Measurements from ENCODE around the gene SPAG6. TPM values are rescaled to one million over a fixed set of nuclear protein-coding genes. Genes with fewer than 3 reads are reported as not detected.
A peak's percentile ranks its signal among the peaks of the same experiment; 100 is the strongest.
"Not testable (repeated sequence)": the region's sequence is repeated elsewhere in the genome, so short reads cannot be mapped to it uniquely, and the experiment has no call there.

The SPAG6 gene
- total RNA-seq, 2 experiments from 2014 or later, result not detected

DNA sequence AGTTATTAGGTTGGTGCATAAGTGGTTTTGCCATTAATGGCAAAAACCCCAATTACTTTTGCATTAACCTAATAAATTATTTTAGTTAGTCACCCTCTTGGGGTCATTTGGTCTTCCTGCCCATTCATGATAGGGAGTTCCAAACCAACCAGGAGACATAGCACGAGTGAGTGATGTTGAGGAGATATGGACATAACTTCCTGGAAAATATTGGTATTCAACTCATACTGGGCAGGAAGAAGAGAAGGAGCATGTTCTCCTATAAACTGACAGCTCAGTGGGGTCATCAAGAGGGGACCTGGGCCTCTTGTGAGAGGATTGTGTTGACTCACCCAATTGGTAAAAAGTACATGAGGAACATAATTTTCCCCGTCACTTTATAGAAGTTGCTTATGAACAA lies 23.7 kb downstream of the SPAG6 start:
- H3K36me3 Mint-ChIP-seq, result peaks cover 3% of the 10 kb centered on the region
- H3K4me3 Mint-ChIP-seq, result no peak overlapping the region
- no peak overlapping the region for H3K27ac Mint-ChIP-seq
- no peak for DNase-seq
- H3K27me3 Mint-ChIP-seq, result peaks cover 8% of the 10 kb centered on the region
- peaks cover 3% of the 10 kb centered on the region for H3K9me3 Mint-ChIP-seq
- H3K4me1 Mint-ChIP-seq, result peaks cover 33% of the 10 kb centered on the region

DNA sequence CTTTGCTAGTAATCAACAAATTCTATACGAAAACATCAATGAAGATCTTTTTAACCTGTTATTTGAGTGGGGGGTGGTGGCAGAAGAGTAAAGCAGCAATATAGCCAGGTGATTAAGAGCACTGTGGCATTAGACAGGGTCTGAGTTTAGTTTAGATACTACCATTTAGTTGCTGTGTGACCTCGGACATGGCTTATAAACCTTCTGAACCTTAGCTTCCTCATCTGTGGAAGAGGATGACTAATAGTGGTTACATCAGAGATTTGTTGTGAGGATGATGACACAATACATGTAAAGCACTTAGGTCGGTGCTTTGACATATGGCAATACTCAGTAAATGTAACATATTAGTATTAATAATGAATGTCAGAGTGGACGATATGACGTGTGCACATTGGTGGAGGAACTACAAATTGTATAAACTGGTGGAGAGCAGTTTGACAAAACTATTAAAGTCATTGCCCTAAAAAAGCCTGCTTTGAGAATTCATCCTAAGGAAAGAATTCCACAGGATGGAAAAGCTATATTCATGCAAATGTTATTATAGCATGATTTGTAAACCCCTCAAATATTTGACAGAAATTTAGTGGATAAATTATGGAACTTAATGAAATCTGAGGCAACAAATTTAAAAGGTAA lies 24.3 kb downstream of the SPAG6 start:
- Mint-ChIP-seq H3K27me3 (peaks cover 8% of the 10 kb centered on the region), H3K4me1 (peaks cover 33% of the 10 kb centered on the region), H3K27ac (no peak overlapping the region), H3K36me3 (peaks cover 3% of the 10 kb centered on the region), H3K9me3 (peaks cover 3% of the 10 kb centered on the region), H3K4me3 (no peak overlapping the region)
- no peak for DNase-seq

DNA sequence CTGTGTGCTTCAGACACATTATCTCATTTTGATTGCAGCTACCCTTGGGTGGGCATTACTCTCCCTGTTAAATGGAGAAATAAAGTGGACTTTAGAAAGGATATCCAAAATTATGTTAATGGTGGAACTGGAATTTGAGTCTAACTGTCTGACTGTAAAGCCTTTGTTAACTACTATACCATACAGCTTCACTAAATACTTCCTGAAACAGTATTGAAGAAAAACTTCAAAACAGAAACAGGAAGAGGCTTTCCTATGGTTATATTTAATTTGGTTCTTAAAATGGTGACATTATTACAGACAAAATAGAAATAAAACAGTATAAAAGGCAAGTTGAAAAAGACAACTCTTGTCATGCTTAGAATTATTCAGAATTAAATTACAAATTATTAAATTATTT lies 25.0 kb downstream of the SPAG6 start:
- H3K36me3 Mint-ChIP-seq, result peaks cover 3% of the 10 kb centered on the region
- H3K4me1 Mint-ChIP-seq, result peaks cover 31% of the 10 kb centered on the region
- peaks cover 3% of the 10 kb centered on the region for H3K9me3 Mint-ChIP-seq
- DNase-seq, result no peak
- H3K27ac Mint-ChIP-seq, result no peak overlapping the region
- peaks cover 8% of the 10 kb centered on the region for H3K27me3 Mint-ChIP-seq
- H3K4me3 Mint-ChIP-seq, result no peak overlapping the region

DNA sequence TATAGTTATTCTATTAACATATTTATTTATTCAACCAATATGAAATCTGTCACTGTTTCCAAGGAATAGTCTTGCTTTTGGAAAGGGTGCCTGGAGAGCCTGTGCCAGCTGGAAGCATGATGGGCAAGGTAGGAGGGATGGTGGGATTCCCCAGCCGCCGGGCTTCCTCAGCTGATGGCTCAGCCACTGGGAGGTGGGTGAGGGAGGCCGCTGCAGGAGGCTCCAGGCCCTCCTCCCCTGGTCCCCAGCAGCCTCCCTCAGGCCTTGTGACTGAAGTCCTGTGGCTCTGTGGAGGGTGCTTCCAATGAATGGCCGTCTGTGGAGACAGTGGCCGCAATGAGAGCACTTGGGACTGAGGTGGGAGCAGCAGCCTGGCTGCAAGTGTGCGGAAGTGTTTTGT lies 27.0 kb downstream of the SPAG6 start:
- Mint-ChIP-seq H3K36me3 (no peaks in the 10 kb centered on the region), H3K9me3 (no peaks in the 10 kb centered on the region), H3K4me3 (no peak overlapping the region), H3K4me1 (peaks cover 18% of the 10 kb centered on the region), H3K27ac (no peak overlapping the region), H3K27me3 (no peaks in the 10 kb centered on the region)
- no peak for DNase-seq

DNA sequence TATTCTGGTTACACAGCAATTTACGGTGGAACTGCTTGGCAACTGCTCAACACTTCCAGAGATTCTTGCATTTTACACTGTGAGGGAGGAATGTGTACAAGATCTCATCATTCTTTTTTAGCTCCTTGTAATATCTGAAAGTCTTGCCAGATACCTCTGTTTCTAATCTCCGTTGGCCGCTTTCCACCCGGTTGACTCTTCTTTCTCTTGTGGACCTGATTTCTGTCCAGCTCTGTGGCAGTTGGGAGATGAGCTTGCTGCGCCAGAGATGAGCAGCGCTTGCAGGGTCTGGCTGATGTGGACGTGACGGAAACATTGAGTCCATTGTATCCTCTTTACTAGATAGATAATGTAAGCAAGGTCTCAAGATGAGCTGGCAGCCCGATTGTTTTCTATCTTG lies 27.6 kb downstream of the SPAG6 start:
- Mint-ChIP-seq H3K27ac (no peak overlapping the region), H3K36me3 (no peaks in the 10 kb centered on the region), H3K4me3 (no peak overlapping the region), H3K4me1 (peaks cover 13% of the 10 kb centered on the region), H3K9me3 (no peaks in the 10 kb centered on the region), H3K27me3 (no peaks in the 10 kb centered on the region)
- DNase-seq, result no peak

DNA sequence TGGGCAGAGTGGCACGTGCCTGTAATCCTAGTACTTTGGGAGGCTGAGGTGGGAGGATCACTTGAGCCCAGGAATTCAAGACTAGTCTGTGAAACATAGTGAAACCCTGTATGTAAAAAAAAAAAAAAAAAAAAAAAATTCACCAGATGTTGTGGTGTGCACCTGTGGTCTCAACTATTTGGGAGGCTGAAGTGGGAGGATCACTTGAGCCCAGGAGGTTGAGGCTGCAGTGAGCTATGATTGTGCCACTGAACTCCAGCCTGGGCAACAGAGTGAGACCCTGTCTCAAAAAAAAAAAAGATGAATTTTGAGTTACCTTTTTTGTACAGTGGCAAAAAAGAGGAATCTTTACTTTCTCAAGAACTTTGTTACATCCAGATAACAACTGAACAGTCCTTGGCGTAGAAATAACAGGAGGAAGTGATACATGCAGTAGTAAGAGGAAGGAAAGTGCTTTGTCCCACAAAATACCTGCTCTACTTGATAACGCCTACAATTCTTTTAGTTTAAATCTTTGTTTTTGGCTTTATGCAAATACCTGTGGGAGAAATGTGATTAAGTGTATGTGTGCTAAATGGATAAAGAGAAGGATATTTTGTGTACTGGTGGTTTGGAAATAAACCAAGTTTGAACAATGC lies 29.3 kb downstream of the SPAG6 start:
- peaks cover 16% of the 10 kb centered on the region for H3K4me1 Mint-ChIP-seq
- no peak overlapping the region for H3K27ac Mint-ChIP-seq
- no peak overlapping the region for H3K4me3 Mint-ChIP-seq
- no peaks in the 10 kb centered on the region for H3K36me3 Mint-ChIP-seq
- H3K27me3 Mint-ChIP-seq, result no peaks in the 10 kb centered on the region
- no peak for DNase-seq
- H3K9me3 Mint-ChIP-seq, result no peaks in the 10 kb centered on the region

DNA sequence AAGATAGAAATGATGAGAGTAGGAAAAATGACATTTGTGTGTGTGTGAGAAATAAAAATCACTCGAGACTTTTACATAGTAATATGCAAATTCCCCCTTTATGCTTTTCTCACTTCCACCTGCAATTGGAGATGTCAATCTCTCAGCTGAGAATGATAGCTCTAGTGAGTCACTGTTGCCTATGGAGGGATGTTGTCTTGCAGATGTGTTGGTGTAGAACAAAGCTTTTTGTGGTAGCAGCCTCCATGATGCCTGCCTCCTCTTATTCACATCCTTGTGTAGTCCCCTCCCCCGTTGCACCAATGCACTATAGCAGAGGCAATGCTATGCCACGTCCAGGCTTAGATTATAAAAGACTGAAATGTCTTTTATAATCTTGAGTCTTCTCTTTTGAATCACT lies 33.8 kb downstream of the SPAG6 start:
- peak; percentile 59 for DNase-seq
- Mint-ChIP-seq H3K4me1 (peaks cover 14% of the 10 kb centered on the region), H3K36me3 (no peaks in the 10 kb centered on the region), H3K4me3 (no peak overlapping the region), H3K9me3 (no peaks in the 10 kb centered on the region), H3K27me3 (peaks cover 8% of the 10 kb centered on the region), H3K27ac (peak overlapping the region; percentile 59)

DNA sequence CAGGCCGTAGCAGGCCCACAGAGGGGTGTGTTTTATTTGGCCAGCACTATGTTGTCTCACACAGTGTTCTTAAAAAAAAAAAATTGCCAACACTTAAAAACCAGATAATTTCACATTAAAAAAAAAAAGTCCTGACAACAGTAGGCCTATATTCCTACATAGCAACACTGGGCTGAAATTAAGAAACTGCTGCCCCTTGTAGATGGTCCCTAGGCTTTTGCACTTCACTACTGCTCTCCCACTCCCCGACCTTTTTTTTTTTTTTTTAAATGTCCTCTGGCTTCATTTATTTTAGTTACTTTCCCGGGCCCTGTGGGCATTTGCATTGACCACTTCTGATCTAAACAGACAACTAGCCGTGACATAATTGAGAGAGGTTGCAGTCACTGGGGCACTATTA lies 36.0 kb downstream of the SPAG6 start:
- no peak for DNase-seq
- H3K9me3 Mint-ChIP-seq, result no peaks in the 10 kb centered on the region
- peaks cover 8% of the 10 kb centered on the region for H3K27me3 Mint-ChIP-seq
- peaks cover 14% of the 10 kb centered on the region for H3K4me1 Mint-ChIP-seq
- no peak overlapping the region for H3K4me3 Mint-ChIP-seq
- H3K27ac Mint-ChIP-seq, result no peak overlapping the region
- H3K36me3 Mint-ChIP-seq, result no peaks in the 10 kb centered on the region

DNA sequence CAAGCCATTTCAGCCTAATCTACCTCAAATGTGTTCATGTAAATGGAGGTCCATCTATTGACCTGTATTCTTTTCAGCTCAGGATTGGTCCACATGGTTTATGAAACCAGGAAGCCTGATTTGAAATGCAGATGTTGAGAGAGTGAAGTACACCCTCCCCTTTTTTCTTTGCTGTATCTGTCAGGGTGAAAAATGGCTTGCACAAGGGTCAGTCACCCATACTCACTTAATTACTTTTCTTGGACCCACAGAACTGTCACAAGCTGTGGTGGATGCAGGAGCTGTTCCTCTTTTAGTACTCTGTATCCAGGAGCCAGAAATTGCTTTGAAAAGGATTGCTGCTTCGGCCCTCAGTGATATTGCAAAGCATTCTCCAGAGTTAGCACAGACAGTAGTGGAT lies 41.2 kb downstream of the SPAG6 start:
- H3K9me3 Mint-ChIP-seq, result no peaks in the 10 kb centered on the region
- DNase-seq, result no peak
- H3K27ac Mint-ChIP-seq, result no peak overlapping the region
- H3K27me3 Mint-ChIP-seq, result peaks cover 7% of the 10 kb centered on the region
- no peak overlapping the region for H3K4me3 Mint-ChIP-seq
- peaks cover 5% of the 10 kb centered on the region for H3K4me1 Mint-ChIP-seq
- no peaks in the 10 kb centered on the region for H3K36me3 Mint-ChIP-seq

DNA sequence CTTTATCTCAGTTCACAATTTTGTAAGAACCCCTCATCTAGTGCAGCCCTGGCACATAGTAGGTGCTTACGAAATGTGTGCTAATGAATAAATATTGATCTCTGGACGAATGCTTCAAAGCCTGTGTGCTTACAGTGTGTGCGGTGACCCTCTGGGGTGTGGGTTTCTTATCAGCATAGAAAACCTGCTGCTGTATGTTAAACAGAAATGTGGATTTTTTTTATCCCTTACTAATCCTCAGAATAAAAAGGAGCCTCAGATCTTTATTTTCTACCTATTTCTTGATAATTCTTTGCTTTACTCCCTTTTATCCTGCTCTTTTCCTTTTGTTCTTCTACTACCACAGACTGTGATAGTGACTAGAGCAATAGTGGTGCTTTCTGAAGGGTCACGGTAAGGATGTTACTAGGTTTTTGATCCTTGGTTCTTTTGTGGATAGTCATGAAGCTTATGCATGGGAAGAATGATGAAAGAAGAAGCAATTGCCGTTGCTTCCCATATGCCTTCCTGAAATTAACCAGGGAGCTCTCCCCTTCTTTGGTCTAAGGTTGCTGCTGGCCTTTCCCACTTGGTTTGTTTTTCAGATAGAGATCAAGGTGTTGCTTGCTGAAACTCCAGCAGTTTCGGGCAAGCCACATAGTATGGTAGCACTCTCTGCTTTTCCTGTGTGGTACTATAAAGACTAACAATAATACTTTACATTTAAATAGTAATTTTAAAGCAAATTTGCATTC lies 44.7 kb downstream of the SPAG6 start:
- Mint-ChIP-seq H3K27me3 (peaks cover 4% of the 10 kb centered on the region), H3K36me3 (no peaks in the 10 kb centered on the region), H3K27ac (no peak overlapping the region), H3K4me3 (no peak overlapping the region), H3K9me3 (no peaks in the 10 kb centered on the region), H3K4me1 (peaks cover 3% of the 10 kb centered on the region)
- no peak for DNase-seq

DNA sequence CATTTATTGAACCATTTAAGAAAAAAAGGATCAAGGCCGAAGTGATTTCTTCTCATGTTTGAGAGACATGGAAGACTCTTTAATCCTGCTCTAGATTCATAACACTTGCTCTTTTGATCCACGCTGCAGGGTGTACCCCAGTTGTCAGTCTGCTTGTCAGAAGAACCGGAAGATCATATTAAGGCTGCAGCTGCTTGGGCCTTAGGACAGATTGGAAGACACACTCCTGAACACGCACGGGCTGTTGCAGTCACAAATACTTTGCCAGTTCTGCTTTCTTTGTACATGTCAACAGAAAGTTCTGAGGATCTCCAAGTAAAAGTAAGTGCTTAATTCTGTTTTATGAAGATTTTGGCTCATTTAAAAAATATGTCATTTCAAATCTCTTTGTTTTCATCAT lies 46.3 kb downstream of the SPAG6 start:
- H3K27me3 Mint-ChIP-seq, result peaks cover 7% of the 10 kb centered on the region
- no peak overlapping the region for H3K4me3 Mint-ChIP-seq
- H3K27ac Mint-ChIP-seq, result no peak overlapping the region
- no peaks in the 10 kb centered on the region for H3K9me3 Mint-ChIP-seq
- H3K36me3 Mint-ChIP-seq, result no peaks in the 10 kb centered on the region
- no peak for DNase-seq
- H3K4me1 Mint-ChIP-seq, result peaks cover 3% of the 10 kb centered on the region

DNA sequence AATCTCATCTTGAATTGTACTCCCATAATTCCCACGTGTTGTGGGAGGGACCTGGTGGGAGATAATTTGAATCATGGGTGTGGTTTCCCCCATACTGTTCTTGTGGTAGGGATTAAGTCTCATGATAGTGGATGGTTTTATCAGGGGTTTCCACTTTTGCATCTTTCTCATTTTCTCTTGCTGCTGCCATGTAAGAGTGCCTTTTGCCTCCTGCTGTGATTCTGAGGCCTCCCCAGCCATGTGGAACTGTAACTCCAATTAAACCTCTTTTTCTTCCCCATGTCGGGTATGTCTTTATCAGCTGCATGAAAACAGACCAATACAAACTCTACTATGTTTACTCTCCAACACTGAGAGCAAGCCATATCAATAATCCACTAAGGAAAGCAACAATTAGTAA lies 50.9 kb downstream of the SPAG6 start:
- H3K4me3 Mint-ChIP-seq, H3K36me3 Mint-ChIP-seq, H3K27ac Mint-ChIP-seq, H3K9me3 Mint-ChIP-seq, DNase-seq, H3K4me1 Mint-ChIP-seq, H3K27me3 Mint-ChIP-seq: not testable (repeated sequence)

DNA sequence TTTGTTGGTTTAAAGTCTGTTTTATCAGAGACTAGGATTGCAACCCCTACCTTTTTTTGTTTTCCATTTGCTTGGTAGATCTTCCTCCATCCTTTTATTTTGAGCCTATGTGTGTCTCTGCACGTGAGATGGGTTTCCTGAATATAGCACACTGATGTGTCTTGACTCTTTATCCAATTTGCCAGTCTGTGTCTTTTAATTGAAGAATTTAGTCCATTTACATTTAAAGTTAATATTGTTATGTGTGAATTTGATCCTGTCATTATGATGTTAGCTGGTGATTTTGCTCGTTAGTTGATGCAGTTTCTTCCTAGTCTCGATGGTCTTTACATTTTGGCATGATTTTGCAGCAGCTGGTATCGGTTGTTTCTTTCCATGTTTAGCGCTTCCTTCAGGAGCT lies 61.6 kb downstream of the SPAG6 start:
- H3K27me3 Mint-ChIP-seq, DNase-seq, H3K9me3 Mint-ChIP-seq, H3K36me3 Mint-ChIP-seq, H3K4me1 Mint-ChIP-seq, H3K27ac Mint-ChIP-seq, H3K4me3 Mint-ChIP-seq: not testable (repeated sequence)

DNA sequence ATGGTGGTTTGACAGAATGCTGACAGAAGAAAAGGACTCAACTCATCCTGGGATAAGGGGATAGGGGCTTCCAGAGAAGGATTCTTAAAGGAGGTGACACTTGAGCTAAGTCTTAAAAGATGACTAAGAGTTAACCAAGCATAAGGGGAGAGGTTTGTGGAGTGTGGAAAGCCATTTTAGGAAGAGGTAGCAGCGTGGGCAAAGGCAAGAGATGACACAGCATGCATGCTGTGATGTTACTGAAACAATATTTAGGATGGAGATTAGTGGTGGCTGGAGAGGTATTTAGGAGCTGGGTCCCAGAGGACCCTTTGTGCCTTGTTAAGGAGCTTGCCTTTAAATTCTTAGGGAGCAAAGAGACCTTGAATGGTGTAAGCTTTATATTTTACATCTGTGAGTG lies 65.1 kb downstream of the SPAG6 start:
- no peak for DNase-seq
- H3K4me3 Mint-ChIP-seq, result no peak overlapping the region
- peaks cover 5% of the 10 kb centered on the region for H3K9me3 Mint-ChIP-seq
- peaks cover 3% of the 10 kb centered on the region for H3K27me3 Mint-ChIP-seq
- peaks cover 2% of the 10 kb centered on the region for H3K36me3 Mint-ChIP-seq
- no peaks in the 10 kb centered on the region for H3K4me1 Mint-ChIP-seq
- no peak overlapping the region for H3K27ac Mint-ChIP-seq

DNA sequence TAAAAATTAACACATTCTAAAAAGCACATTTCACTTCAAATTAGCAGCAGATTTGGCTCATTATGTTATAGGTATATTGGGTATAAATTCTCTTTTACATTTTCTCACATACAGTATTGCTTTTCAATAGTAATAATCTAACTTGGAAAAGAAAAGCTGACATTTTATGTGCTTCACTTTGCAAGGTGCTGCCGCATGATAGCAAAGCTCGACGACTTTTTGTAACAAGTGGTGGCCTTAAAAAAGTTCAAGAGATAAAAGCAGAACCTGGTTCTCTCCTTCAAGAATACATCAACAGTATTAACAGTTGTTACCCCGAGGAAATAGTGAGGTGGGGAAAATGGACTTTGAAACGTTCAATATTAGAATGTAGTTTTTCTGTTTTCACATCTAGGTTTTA lies 65.5 kb downstream of the SPAG6 start:
- Mint-ChIP-seq H3K4me3 (no peak overlapping the region), H3K9me3 (peaks cover 5% of the 10 kb centered on the region), H3K36me3 (peaks cover 2% of the 10 kb centered on the region), H3K4me1 (no peaks in the 10 kb centered on the region), H3K27me3 (peaks cover 3% of the 10 kb centered on the region), H3K27ac (no peak overlapping the region)
- no peak for DNase-seq

DNA sequence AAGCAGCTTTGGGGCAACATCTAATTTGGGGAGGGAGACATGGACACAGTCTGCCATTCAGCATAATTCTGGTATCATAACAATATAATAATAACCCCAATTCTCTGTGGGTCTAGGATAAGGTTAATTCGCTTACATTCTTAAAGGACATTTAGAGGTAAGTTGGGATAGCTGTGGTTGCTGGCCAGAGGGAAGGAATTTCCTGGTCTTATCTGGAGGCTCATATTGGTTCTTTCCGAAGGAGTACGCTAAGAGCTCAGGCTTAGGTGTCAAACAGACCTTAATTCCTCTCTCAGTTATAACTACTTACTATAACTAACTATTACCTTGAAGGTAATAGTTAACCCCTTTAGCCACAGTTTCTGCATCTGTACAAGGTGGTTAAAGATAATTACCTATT lies 68.8 kb downstream of the SPAG6 start:
- Mint-ChIP-seq H3K4me1 (peaks cover 3% of the 10 kb centered on the region), H3K27me3 (peaks cover 3% of the 10 kb centered on the region), H3K4me3 (no peak overlapping the region), H3K27ac (no peak overlapping the region), H3K9me3 (no peaks in the 10 kb centered on the region), H3K36me3 (no peaks in the 10 kb centered on the region)
- no peak for DNase-seq
